Ovary (tissue), 3 donors: ENCODE results near the gene PCDHGC5.

Source experiments
- CTCF ChIP-seq, 3 donors: fragments of 450-650 bp in 2 of 3; fragments of 200-600 bp in 1 of 3; IDR thresholded peaks; one replicate each; pipeline versions ENCODE4 v1.5.1 to v1.8.0; 2016 to 2022; ENCODE audit warnings: antibody characterized with exemption in 3 of 3, mild to moderate bottlenecking in 1 of 3
- EP300 ChIP-seq: sonication (generic); formaldehyde crosslinking; IDR thresholded peaks from one replicate; pipeline ENCODE4 v1.6.1; 2017; ENCODE audit warnings: antibody characterized with exemption
- POLR2A ChIP-seq: fragments of 450-650 bp; IDR thresholded peaks from one replicate; pipeline ENCODE4 v1.6.1; 2017; ENCODE audit warnings: antibody characterized with exemption, mild to moderate bottlenecking, moderate library complexity
- donor health status: DM: no; HTN: no; CAD: no.

GRCh38 chr5:141506381-141507155 is 17.7 kb downstream of the PCDHGC5 start:
- TF ChIP-seq CTCF (IDR thresholded peaks at IDR 0.05), result no peak
- TF ChIP-seq POLR2A, result no peak
- TF ChIP-seq EP300, result no peak
